SK-N-SH (cell line): ENCODE measurements around the gene SPATC1L. TPM values are rescaled to one million over a fixed set of nuclear protein-coding genes. Genes with fewer than 3 reads are reported as not detected.

Experiments
- CTCF ChIA-PET: fragments of 300-600, 350-600 bp; formaldehyde crosslinking; extraction: SDS; loops from one replicate; lab custom pipeline; 2021; lab: Yijun Ruan, JAX
- POLR2A ChIA-PET: fragments of 350-600 bp; sonication (Branson Sonifier 250); formaldehyde crosslinking; extraction: SDS; loops from one replicate; lab custom pipeline; 2020; ENCODE audit warnings: antibody characterized with exemption, inconsistent platforms; lab: Yijun Ruan, JAX
- DNase-seq: peaks from one replicate; pipeline ENCODE4 v3.0.0; 2012
- H2AFZ ChIP-seq: fragments of 200-600 bp; sonication (generic); 2 replicates; pipeline ENCODE4 v1.8.1; 2016; ENCODE audit warnings: antibody characterized with exemption, mild to moderate bottlenecking, low read depth
- H3F3A ChIP-seq: fragments of 200-600 bp; sonication (generic); replicated peaks from 2 replicates; pipeline ENCODE3; 2016; ENCODE audit warnings: antibody characterized with exemption, mild to moderate bottlenecking; ENCODE audit not compliant: insufficient read depth
- H3K27ac ChIP-seq, 2 experiments: fragments of 200-500 bp in 1 of 2; fragments of 200-600 bp in 1 of 2; sonication (Bioruptor generic) in 1 of 2; sonication (generic), shearing (Covaris generic) in 1 of 2; 2 replicates each; pipeline versions ENCODE4 v1.5.1 to v1.6.1; 2014 to 2016; ENCODE audit warnings: low read depth in 2 of 2, inconsistent platforms in 1 of 2, low read length in 1 of 2, mild to moderate bottlenecking in 1 of 2, mixed read lengths in 1 of 2
- H3K27me3 ChIP-seq: fragments of 200-600 bp; sonication (generic), shearing (Covaris generic); 2 replicates; pipeline ENCODE4 v1.6.1; 2016; ENCODE audit warnings: mixed run types; ENCODE audit not compliant: insufficient read depth
- H3K36me3 ChIP-seq, 2 experiments: fragments of 200-500 bp in 1 of 2; fragments of 200-600 bp in 1 of 2; sonication (Bioruptor generic) in 1 of 2; sonication (generic) in 1 of 2; replicated peaks in 1 of 2; 2 replicates each; pipeline versions ENCODE3 to v1.5.1; 2014 to 2016; ENCODE audit warnings: low read length in 1 of 2, mild to moderate bottlenecking in 1 of 2; ENCODE audit not compliant: insufficient read depth in 2 of 2, control insufficient read depth in 1 of 2
- H3K4me1 ChIP-seq, 2 experiments: fragments of 200-500 bp in 1 of 2; fragments of 200-600 bp in 1 of 2; sonication (Bioruptor generic) in 1 of 2; sonication (generic), shearing (Covaris generic) in 1 of 2; 2 replicates each; pipeline versions ENCODE4 v1.5.1 to v1.6.1; 2014 to 2016; ENCODE audit warnings: low read depth in 1 of 2, low read length in 1 of 2, mixed run types in 1 of 2; ENCODE audit not compliant: insufficient read depth in 2 of 2, control insufficient read depth in 1 of 2
- H3K4me2 ChIP-seq: fragments of 200-600 bp; sonication (generic), shearing (Covaris generic); 2 replicates; pipeline ENCODE4 v1.6.1; 2017; ENCODE audit warnings: mixed run types
- H3K4me3 ChIP-seq, 2 experiments: fragments of 200-500 bp in 1 of 2; fragments of 200-600 bp in 1 of 2; sonication (Bioruptor generic) in 1 of 2; sonication (generic), shearing (Covaris generic) in 1 of 2; 2 replicates each; pipeline versions ENCODE4 v1.5.1 to v1.8.1; 2014 to 2016; ENCODE audit warnings: low read depth in 2 of 2, inconsistent platforms in 1 of 2, low read length in 1 of 2, mild to moderate bottlenecking in 1 of 2, mixed read lengths in 1 of 2, moderate library complexity in 1 of 2
- H3K79me2 ChIP-seq: fragments of 200-600 bp; sonication (generic); 2 replicates; pipeline ENCODE4 v1.8.1; 2017; ENCODE audit warnings: mild to moderate bottlenecking; ENCODE audit not compliant: insufficient read depth
- H3K9ac ChIP-seq: fragments of 200-600 bp; sonication (generic); 2 replicates; pipeline ENCODE4 v1.6.1; 2017; ENCODE audit warnings: mixed run types
- H3K9me2 ChIP-seq: fragments of 200-600 bp; sonication (generic); 2 replicates; pipeline ENCODE4 v1.6.1; 2017; ENCODE audit warnings: mixed run types
- H3K9me3 ChIP-seq: fragments of 200-600 bp; sonication (generic); 2 replicates; pipeline ENCODE4 v1.6.1; 2017; ENCODE audit warnings: mixed run types, mild to moderate bottlenecking, moderate library complexity
- H4K20me1 ChIP-seq: fragments of 200-600 bp; sonication (generic); 2 replicates; pipeline ENCODE4 v1.6.1; 2017; ENCODE audit warnings: mild to moderate bottlenecking, mixed run types; ENCODE audit not compliant: insufficient read depth
- EZH2phosphoT487 ChIP-seq: fragments of 200-600 bp; sonication (generic); IDR thresholded peaks from 2 replicates; pipeline ENCODE4 v1.6.1; 2017; ENCODE audit warnings: low read depth, mixed run types, mild to moderate bottlenecking, antibody characterized with exemption, moderate library complexity, borderline replicate concordance
- FOSL2 ChIP-seq: IDR thresholded peaks from 2 replicates; pipeline ENCODE4 v1.4.0; 2012; ENCODE audit warnings: low read depth, mild to moderate bottlenecking, moderate library complexity, borderline replicate concordance
- GATA2 ChIP-seq: sonication (generic); formaldehyde crosslinking; IDR thresholded peaks from 2 replicates; pipeline ENCODE4 v1.5.0; 2020; ENCODE audit warnings: mild to moderate bottlenecking, missing genetic modification reagents
- MXI1 ChIP-seq: IDR thresholded peaks from 2 replicates; pipeline ENCODE4 v1.6.1; 2012; ENCODE audit warnings: mild to moderate bottlenecking, low read depth, low read length, improper control_type of control experiment
- NFIC ChIP-seq: IDR thresholded peaks from 2 replicates; pipeline ENCODE4 v1.4.0; 2012; ENCODE audit warnings: borderline replicate concordance
- NRF1 ChIP-seq: IDR thresholded peaks from 2 replicates; pipeline ENCODE4 v1.6.1; 2012; ENCODE audit warnings: low read depth, mild to moderate bottlenecking, low read length
- POLR2AphosphoS5 ChIP-seq: IDR thresholded peaks from 2 replicates; pipeline ENCODE4 v1.6.1; 2012; ENCODE audit warnings: low read depth, low read length
- RFX5 ChIP-seq: IDR thresholded peaks from 2 replicates; pipeline ENCODE4 v1.6.1; 2012; ENCODE audit warnings: mild to moderate bottlenecking, improper control_type of control experiment, low read length
- SIN3A ChIP-seq: IDR thresholded peaks from 2 replicates; pipeline ENCODE4 v1.6.1; 2012; ENCODE audit warnings: low read depth, mild to moderate bottlenecking, low read length, moderate library complexity, borderline replicate concordance
- TAF1 ChIP-seq: IDR thresholded peaks from 2 replicates; pipeline ENCODE4 v1.6.1; 2012; ENCODE audit warnings: low read depth, mild to moderate bottlenecking, low read length, moderate library complexity, borderline replicate concordance
- TCF12 ChIP-seq: IDR thresholded peaks from 2 replicates; pipeline ENCODE4 v1.4.0; 2012
- TEAD4 ChIP-seq: IDR thresholded peaks from 2 replicates; pipeline ENCODE4 v1.4.0; 2012; ENCODE audit warnings: mild to moderate bottlenecking, borderline replicate concordance; ENCODE audit not compliant: insufficient read depth
- YY1 ChIP-seq: IDR thresholded peaks from 2 replicates; pipeline ENCODE4 v1.4.0; 2012; ENCODE audit warnings: low read depth, mild to moderate bottlenecking
- WGBS: methylation state at CpG from one replicate; pipeline ENCODE4 v1.1.6; 2017; ENCODE audit warnings: low lambda C conversion rate; 5-methylcytosine and 5-hydroxymethylcytosine counted together
- polyA plus RNA-seq, 3 experiments: library from polyadenylated mRNA; depleted of rRNA; stranded (reverse); fragments of >200 nt; gene quantifications; 2 replicates each; pipeline ENCODE4 v1.2.3, GENCODE V29; 2012
- TF ChIP-seq, protein P1 (sequence below): IDR thresholded peaks from 2 replicates; pipeline ENCODE4 v1.6.1; 2012; ENCODE audit warnings: mild to moderate bottlenecking, low read depth, low read length, moderate library complexity
- TF ChIP-seq, protein P2 (sequence below): IDR thresholded peaks from 2 replicates; pipeline ENCODE4 v1.4.0; 2012; ENCODE audit warnings: low read depth, borderline replicate concordance

SPATC1L gene
- polyA plus RNA-seq, 1 of the 3 experiments (the other 2 are of a cell fraction) = 8.3 TPM

DNA sequence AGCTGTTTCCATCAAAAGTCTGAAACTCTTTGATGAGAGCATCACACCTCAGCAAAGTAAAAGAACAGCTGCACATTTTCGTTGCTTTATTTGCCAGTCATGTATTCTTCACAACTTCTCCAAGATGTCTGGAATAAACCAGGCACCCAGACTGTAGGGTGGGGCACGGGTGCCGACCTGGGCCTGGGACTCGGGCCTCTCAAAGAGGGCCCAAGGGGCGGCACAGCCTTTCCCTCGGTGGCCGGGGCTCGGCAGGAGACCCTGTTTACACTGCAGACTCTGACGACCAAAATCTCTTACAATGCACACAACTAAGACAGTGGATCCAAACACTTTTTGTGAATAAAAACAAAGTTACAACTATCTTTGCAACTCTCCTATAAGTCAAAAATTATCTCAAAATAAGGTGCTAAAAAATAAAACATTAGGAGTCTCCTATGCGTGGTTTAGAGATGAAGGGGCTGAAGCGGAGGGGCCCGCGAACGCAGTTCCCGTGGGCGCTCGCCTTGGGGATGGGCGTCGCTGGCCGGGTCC, 43.6 kb upstream of the SPATC1L start:
- no peak for TF ChIP-seq GATA2 (CRISPR knock-in tag)
- Histone ChIP-seq H3K9ac (peak overlapping the region; percentile 69), H3K27ac (peak overlapping the region; percentile 59 to 76; a peak in 3 of 4 replicates), H3K4me3 (peak overlapping the region; percentile 91 to 96), H3K4me2 (peak overlapping the region; percentile 90), H4K20me1 (peaks cover 8% of the 10 kb centered on the region), H3K9me3 (no peaks in the 10 kb centered on the region), H3K4me1 (peaks cover 12 to 22% of the 10 kb centered on the region in 2 experiments; a peak in 3 of 4 replicates), H3K79me2 (peaks cover 46% of the 10 kb centered on the region), H3K36me3 (peaks cover 10 to 15% of the 10 kb centered on the region in 2 experiments), H3F3A (peaks cover 8% of the 10 kb centered on the region), H2AFZ (peak overlapping the region; percentile 81), H3K27me3 (no peaks in the 10 kb centered on the region), H3K9me2 (no peaks in the 10 kb centered on the region)
- DNase-seq = no peak
- WGBS = 11% methylated on average over 18 of the region's 20 CpGs
- ChIA-PET CTCF (interaction anchor here (0.6 to 1.8 kb wide), 3 partner anchors 8 to 348 kb away, joined by 3 to 7 read pairs (median 3); no protein-coding TSS in a partner anchor), POLR2A (interaction anchor here (0.6 to 1.3 kb wide), 2 partner anchors 12 to 672 kb away, joined by 3 to 5 read pairs; no protein-coding TSS in a partner anchor)

DNA sequence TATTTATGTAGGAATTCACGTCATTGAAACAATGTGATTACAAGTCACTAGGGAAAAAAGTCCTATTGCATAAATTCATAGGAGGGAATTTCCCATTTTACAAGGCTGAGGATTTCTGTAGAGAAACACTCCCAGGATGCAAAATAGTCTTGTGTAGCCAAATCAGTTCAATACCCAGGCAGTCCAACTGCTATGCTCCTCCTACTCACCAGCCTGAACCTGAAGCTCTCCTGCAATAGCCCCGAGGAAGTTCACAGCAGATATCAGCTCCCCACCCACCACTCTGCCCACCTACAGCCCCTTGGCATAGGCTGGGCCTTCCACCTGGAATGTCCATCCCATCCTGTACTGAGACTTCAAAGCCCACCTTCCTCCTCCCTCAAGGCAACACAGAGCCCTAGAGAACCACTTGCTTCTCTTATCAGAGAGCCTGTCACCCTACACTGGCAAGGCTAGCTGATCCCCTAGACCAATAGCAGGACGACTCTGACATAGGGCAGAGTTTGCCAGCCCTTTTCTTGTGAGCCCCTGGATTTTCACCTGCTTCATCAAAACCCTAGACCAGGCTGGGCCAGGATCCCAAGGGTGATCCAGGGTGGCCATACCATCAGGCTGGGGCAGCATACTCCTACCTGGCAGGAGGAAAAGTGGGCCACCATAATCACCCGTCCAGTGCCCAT, 42.8 kb upstream of the SPATC1L start:
- H3K4me2 ChIP-seq = peak overlapping the region; percentile 90
- no peaks in the 10 kb centered on the region for H3K9me2 ChIP-seq
- H3K27ac ChIP-seq = no peak overlapping the region
- WGBS = 65% methylated on average over 4 of the region's 4 CpGs
- no peak overlapping the region for H2AFZ ChIP-seq
- peak overlapping the region; percentile 69; the same call in 1 of the 2 replicates for H3K9ac ChIP-seq
- POLR2A ChIA-PET = interaction anchor here (0.6 to 1.3 kb wide), 2 partner anchors 12 to 671 kb away, joined by 3 to 5 read pairs; no protein-coding TSS in a partner anchor
- peaks cover 12 to 22% of the 10 kb centered on the region in 2 experiments; a peak in 3 of 4 replicates for H3K4me1 ChIP-seq
- H3K79me2 ChIP-seq = peaks cover 46% of the 10 kb centered on the region
- H3F3A ChIP-seq = peaks cover 5% of the 10 kb centered on the region
- H3K9me3 ChIP-seq = no peaks in the 10 kb centered on the region
- peak overlapping the region; percentile 91 to 96 for H3K4me3 ChIP-seq
- TF ChIP-seq TEAD4 (no peak), TCF12 (no peak), EZH2phosphoT487 (no peak)
- CTCF ChIA-PET = interaction anchor here (0.6 to 1.0 kb wide), 3 partner anchors 11 to 347 kb away, joined by 3 read pairs; no protein-coding TSS in a partner anchor
- peaks cover 9 to 14% of the 10 kb centered on the region in 2 experiments for H3K36me3 ChIP-seq
- DNase-seq = no peak
- peaks cover 8% of the 10 kb centered on the region for H4K20me1 ChIP-seq
- H3K27me3 ChIP-seq = no peaks in the 10 kb centered on the region

DNA sequence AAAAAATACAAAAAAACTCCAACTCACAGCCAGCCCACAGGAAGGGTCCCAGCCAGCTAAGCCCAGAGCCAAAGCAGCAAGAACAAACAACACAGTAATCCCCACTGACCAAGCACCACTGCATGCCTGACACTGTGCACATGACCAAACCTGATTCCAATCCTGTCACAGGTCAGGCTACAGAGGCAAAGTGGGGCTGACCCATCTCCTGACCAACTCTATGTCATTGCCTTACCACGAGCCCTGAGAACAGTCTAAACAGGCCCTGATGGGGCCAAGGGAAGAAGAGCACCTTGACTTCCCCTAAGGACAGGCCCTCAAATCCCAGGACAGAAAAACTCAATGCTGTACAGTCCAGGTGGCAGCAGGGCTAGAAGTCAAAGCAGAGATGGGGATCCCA, 41.9 kb upstream of the SPATC1L start:
- peaks cover 46% of the 10 kb centered on the region for H3K79me2 ChIP-seq
- CTCF ChIA-PET = interaction anchor here (1.0 to 2.0 kb wide), 3 partner anchors 8 to 77 kb away, joined by 3 to 14 read pairs (median 5); no protein-coding TSS in a partner anchor
- 0 out of 2 replicates have a peak overlapping the region, but pooled peaks have one; percentile 11 for H3K4me2 ChIP-seq
- no peak overlapping the region for H3K27ac ChIP-seq
- H4K20me1 ChIP-seq = peaks cover 8% of the 10 kb centered on the region
- H3K9me2 ChIP-seq = no peaks in the 10 kb centered on the region
- H3K4me1 ChIP-seq = peaks cover 12 to 22% of the 10 kb centered on the region in 2 experiments; a peak in 3 of 4 replicates
- no peak overlapping the region for H2AFZ ChIP-seq
- no peak overlapping the region for H3K9ac ChIP-seq
- POLR2A ChIA-PET = no interaction called here
- 83% methylated on average over 1 of the region's 1 CpG for WGBS
- H3K9me3 ChIP-seq = no peaks in the 10 kb centered on the region
- peaks cover 5% of the 10 kb centered on the region for H3F3A ChIP-seq
- DNase-seq = no peak
- H3K4me3 ChIP-seq = no peak overlapping the region
- peaks cover 3 to 11% of the 10 kb centered on the region in 2 experiments for H3K36me3 ChIP-seq
- no peaks in the 10 kb centered on the region for H3K27me3 ChIP-seq
- no peak for TF ChIP-seq TAF1
- TF ChIP-seq NRF1 = no peak
- no peak for TF ChIP-seq MXI1
- TF ChIP-seq, protein P1, sequence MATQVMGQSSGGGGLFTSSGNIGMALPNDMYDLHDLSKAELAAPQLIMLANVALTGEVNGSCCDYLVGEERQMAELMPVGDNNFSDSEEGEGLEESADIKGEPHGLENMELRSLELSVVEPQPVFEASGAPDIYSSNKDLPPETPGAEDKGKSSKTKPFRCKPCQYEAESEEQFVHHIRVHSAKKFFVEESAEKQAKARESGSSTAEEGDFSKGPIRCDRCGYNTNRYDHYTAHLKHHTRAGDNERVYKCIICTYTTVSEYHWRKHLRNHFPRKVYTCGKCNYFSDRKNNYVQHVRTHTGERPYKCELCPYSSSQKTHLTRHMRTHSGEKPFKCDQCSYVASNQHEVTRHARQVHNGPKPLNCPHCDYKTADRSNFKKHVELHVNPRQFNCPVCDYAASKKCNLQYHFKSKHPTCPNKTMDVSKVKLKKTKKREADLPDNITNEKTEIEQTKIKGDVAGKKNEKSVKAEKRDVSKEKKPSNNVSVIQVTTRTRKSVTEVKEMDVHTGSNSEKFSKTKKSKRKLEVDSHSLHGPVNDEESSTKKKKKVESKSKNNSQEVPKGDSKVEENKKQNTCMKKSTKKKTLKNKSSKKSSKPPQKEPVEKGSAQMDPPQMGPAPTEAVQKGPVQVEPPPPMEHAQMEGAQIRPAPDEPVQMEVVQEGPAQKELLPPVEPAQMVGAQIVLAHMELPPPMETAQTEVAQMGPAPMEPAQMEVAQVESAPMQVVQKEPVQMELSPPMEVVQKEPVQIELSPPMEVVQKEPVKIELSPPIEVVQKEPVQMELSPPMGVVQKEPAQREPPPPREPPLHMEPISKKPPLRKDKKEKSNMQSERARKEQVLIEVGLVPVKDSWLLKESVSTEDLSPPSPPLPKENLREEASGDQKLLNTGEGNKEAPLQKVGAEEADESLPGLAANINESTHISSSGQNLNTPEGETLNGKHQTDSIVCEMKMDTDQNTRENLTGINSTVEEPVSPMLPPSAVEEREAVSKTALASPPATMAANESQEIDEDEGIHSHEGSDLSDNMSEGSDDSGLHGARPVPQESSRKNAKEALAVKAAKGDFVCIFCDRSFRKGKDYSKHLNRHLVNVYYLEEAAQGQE = no peak
- no peak for TF ChIP-seq RFX5
- TF ChIP-seq, protein P2, sequence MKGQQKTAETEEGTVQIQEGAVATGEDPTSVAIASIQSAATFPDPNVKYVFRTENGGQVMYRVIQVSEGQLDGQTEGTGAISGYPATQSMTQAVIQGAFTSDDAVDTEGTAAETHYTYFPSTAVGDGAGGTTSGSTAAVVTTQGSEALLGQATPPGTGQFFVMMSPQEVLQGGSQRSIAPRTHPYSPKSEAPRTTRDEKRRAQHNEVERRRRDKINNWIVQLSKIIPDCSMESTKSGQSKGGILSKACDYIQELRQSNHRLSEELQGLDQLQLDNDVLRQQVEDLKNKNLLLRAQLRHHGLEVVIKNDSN = no peak
- no peak for TF ChIP-seq NFIC
- no peak for TF ChIP-seq YY1
- no peak for TF ChIP-seq POLR2AphosphoS5
- no peak for TF ChIP-seq FOSL2
- TF ChIP-seq EZH2phosphoT487 = no peak
- no peak for TF ChIP-seq SIN3A
- no peak for TF ChIP-seq TEAD4
